Spleen (tissue), 7 donors: ENCODE measurements around the gene RPS6KA2.

ENCODE experiments used
- POLR2AphosphoS5 ChIP-seq, 3 donors: sonication (generic); formaldehyde crosslinking; IDR thresholded peaks; one replicate each; pipeline ENCODE4 v1.5.1; 2017; ENCODE audit warnings: antibody characterized with exemption in 3 of 3
- TF ChIP-seq, protein P1 (sequence below), 11 experiments: fragments of 200-600 bp in 7 of 11; fragments of 450-650 bp in 4 of 11; sonication (generic) in 4 of 11; IDR thresholded peaks in 8 of 11; conservative IDR thresholded peaks in 3 of 11; 1 replicate in 7 of 11; 2 replicates in 4 of 11; pipeline versions ENCODE4 v1.4.0 to v1.8.0; 2016 to 2021; ENCODE audit warnings: antibody characterized with exemption in 11 of 11, inconsistent platforms in 4 of 11, mild to moderate bottlenecking in 1 of 11
- donor health status: DM: no; HTN: no; CAD: no; lungs with moderate emphysema.
- donor health status: DM: no; HTN: no; CAD: no.
- donor health status: DM: no; HTN: no; CAD: no.

DNA sequence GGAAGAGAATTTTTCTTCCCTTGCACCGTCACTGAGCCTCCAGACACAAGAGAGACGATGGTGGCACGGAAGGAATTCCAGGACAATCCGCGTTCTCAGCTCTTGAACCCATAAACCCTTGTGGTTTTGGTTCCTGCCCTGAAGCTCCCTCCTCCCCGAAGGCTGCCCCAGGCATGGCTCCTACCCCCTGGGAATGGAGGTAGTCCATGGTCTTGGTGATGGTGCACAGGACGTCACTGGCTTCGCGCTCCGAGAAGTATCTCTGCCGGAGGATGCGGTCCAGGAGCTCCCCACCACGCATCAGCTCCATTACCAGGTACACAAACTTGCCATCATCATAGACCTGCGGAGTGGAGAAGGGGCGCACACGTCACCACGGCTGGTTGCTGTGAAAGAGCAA is 196.8 kb downstream of the RPS6KA2 start:
- TF ChIP-seq, protein P1, sequence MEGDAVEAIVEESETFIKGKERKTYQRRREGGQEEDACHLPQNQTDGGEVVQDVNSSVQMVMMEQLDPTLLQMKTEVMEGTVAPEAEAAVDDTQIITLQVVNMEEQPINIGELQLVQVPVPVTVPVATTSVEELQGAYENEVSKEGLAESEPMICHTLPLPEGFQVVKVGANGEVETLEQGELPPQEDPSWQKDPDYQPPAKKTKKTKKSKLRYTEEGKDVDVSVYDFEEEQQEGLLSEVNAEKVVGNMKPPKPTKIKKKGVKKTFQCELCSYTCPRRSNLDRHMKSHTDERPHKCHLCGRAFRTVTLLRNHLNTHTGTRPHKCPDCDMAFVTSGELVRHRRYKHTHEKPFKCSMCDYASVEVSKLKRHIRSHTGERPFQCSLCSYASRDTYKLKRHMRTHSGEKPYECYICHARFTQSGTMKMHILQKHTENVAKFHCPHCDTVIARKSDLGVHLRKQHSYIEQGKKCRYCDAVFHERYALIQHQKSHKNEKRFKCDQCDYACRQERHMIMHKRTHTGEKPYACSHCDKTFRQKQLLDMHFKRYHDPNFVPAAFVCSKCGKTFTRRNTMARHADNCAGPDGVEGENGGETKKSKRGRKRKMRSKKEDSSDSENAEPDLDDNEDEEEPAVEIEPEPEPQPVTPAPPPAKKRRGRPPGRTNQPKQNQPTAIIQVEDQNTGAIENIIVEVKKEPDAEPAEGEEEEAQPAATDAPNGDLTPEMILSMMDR (IDR thresholded peaks at IDR 0.05 in 8 of 11, conservative IDR thresholded peaks at IDR 0.05 in 3 of 11): no peak
- TF ChIP-seq POLR2AphosphoS5 (IDR thresholded peaks at IDR 0.05): no peak
